RWPE1 (cell line): Measurements from ENCODE around the gene TBC1D1.
"Not testable (repeated sequence)": the region's sequence is repeated elsewhere in the genome, so short reads cannot be mapped to it uniquely, and the experiment has no call there.

Experiments used
- CTCF ChIA-PET: fragments of 350-600 bp; sonication (Branson Sonifier 250); formaldehyde crosslinking; extraction: SDS; loops from one replicate; lab custom pipeline; 2021; lab: Yijun Ruan, JAX
- POLR2A ChIA-PET: fragments of 400-600 bp; formaldehyde crosslinking; extraction: SDS; loops from one replicate; lab custom pipeline; 2020; ENCODE audit warnings: antibody characterized with exemption; ENCODE audit not compliant: low non-redundant PET; lab: Yijun Ruan, JAX
- DNase-seq: peaks from one replicate; pipeline ENCODE4 v3.0.0; 2012; ENCODE audit warnings: low spot score
- H3K27ac ChIP-seq: fragments of 450-650 bp; 2 replicates; pipeline ENCODE4 v1.5.1; 2017
- CTCF ChIP-seq: fragments of 450-650 bp; conservative IDR thresholded peaks from 2 replicates; pipeline ENCODE4 v1.5.1; 2017; ENCODE audit warnings: low read depth, mild to moderate bottlenecking

TBC1D1 gene

DNA sequence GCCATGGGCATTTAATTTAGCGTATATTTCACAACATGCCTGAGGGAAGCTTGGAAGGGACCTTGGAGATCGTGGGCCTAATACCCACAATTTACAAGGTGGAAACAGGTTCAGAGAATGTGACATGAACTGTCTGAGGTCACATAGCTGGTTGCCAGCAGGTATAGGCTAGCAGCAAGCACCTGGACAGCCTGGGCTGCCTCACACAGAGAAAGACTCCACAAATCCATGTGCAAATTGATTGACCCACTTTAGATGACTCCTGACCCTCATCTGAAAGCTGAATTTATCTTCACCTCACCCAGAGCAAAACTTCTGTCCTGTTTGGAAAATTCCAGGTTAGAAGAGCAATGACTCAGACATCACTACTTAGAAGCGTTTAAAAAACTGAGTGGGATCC, 75.2 kb downstream of the TBC1D1 start:
- H3K27ac ChIP-seq: no peak overlapping the region
- TF ChIP-seq CTCF: no peak
- ChIA-PET POLR2A (interaction anchor here (0.6 kb wide), 1 partner anchor 84 kb away, joined by 3 read pairs; no protein-coding TSS in a partner anchor), CTCF (interaction anchor here (1.0 kb wide), 1 partner anchor 10 kb away, joined by 3 read pairs; no protein-coding TSS in a partner anchor)
- no peak for DNase-seq

DNA sequence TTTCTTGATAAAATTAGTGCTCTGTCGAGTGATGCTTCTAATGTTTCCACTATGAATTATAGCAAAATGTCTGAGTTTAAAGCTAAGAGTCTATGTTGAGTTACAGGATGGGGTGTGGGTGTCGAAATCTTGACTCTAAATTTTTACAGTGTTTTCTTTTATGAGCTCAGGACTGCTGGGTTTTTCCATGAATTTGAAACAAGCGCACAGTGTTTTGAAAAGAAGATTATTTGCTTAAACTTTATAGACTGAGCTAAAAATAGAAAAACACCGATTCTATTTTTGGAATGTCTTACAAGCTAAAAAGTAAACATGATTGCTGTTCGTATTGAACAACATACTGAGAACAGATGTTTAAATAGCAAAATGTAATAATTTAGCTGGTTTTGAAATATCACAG, 76.9 kb downstream of the TBC1D1 start:
- no peak for TF ChIP-seq CTCF
- H3K27ac ChIP-seq: no peak overlapping the region
- ChIA-PET POLR2A (no interaction called here), CTCF (no interaction called here)
- no peak for DNase-seq

- no peak for TF ChIP-seq CTCF
- no peak for DNase-seq
- ChIA-PET POLR2A (no interaction called here), CTCF (no interaction called here)
- no peak overlapping the region for H3K27ac ChIP-seq
Observed at GRCh38 chr4:37968747-37969146, 77.9 kb downstream of the TBC1D1 start.

GRCh38 chr4:37970702-37971101, 79.8 kb downstream of the TBC1D1 start:
- POLR2A ChIA-PET: no interaction called here
- CTCF ChIA-PET: interaction anchor here (0.6 to 1.1 kb wide), 5 partner anchors 35 to 1474 kb away, joined by 3 to 9 read pairs (median 3); no protein-coding TSS in a partner anchor
- peak; percentile 46 for DNase-seq
- no peak overlapping the region for H3K27ac ChIP-seq
- TF ChIP-seq CTCF: peak; percentile 24; the same call in 1 of the 2 replicates

DNA sequence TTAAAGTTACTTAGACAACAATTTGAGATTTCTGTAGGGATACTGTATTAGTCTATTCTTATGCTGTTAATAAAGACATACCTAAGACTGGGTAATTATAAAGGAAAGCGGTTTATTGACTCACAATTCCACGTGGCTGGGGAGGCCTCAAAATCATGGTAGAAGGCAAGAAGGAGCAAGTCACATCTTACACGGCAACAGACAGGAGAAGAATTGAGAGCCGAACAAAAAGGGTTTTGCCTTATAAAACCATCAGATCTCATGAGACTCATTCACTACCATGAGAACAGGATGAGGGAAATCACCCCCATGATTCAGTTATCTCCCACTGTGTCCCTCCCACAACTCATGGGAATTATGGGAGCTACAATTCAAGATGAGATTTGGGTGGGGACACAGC, 80.3 kb downstream of the TBC1D1 start:
- POLR2A ChIA-PET: no interaction called here
- TF ChIP-seq CTCF: no peak
- no peak for DNase-seq
- no peak overlapping the region for H3K27ac ChIP-seq
- CTCF ChIA-PET: interaction anchor here (1.1 kb wide), 1 partner anchor 36 kb away, joined by 3 read pairs; no protein-coding TSS in a partner anchor

DNA sequence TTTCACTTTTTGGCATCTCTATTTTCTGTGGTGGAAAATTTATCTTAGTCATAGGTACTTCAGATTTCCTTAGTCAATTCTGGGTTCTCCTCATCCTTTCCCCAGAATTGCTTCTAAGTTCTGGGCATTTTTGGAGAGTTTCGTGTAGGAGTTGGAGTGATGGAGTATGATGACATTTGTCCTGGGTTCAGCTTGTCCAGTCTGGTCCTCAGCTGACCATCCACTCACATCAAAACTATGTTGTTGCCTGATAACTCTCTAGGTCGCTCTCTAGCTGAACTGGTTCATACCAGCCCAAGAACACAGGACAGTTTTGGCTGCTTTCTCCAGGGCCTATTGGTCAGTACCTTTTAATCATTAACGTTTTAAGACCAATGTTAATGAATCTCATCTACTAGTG, 82.6 kb downstream of the TBC1D1 start:
- no peak for DNase-seq
- TF ChIP-seq CTCF: no peak
- ChIA-PET POLR2A (no interaction called here), CTCF (no interaction called here)
- H3K27ac ChIP-seq: no peak overlapping the region

GRCh38 chr4:37975321-37975822, 84.5 kb downstream of the TBC1D1 start:
- POLR2A ChIA-PET, H3K27ac ChIP-seq, DNase-seq: not testable (repeated sequence)
- CTCF ChIA-PET: interaction anchor here (0.6 kb wide), 1 partner anchor 13 kb away, joined by 4 read pairs; no protein-coding TSS in a partner anchor
